NB4 (cell line): Measurements from ENCODE around the gene ST6GALNAC2.

Source experiments
- MAX ChIP-seq: IDR thresholded peaks from 2 replicates; pipeline ENCODE4 v1.6.1; 2011; ENCODE audit warnings: low read depth, low read length
- MYC ChIP-seq: IDR thresholded peaks from 2 replicates; pipeline ENCODE4 v1.6.1; 2011; ENCODE audit warnings: low read depth, low read length
- POLR2A ChIP-seq: IDR thresholded peaks from 2 replicates; pipeline ENCODE4 v1.6.1; 2011; ENCODE audit warnings: mild to moderate bottlenecking; ENCODE audit not compliant: insufficient read length; ENCODE audit errors: extremely low read depth
- TF ChIP-seq, protein P1 (sequence below): IDR thresholded peaks from one replicate; pipeline ENCODE4 v1.5.1; 2012; ENCODE audit warnings: low read depth, low read length

- TF ChIP-seq, protein P1, sequence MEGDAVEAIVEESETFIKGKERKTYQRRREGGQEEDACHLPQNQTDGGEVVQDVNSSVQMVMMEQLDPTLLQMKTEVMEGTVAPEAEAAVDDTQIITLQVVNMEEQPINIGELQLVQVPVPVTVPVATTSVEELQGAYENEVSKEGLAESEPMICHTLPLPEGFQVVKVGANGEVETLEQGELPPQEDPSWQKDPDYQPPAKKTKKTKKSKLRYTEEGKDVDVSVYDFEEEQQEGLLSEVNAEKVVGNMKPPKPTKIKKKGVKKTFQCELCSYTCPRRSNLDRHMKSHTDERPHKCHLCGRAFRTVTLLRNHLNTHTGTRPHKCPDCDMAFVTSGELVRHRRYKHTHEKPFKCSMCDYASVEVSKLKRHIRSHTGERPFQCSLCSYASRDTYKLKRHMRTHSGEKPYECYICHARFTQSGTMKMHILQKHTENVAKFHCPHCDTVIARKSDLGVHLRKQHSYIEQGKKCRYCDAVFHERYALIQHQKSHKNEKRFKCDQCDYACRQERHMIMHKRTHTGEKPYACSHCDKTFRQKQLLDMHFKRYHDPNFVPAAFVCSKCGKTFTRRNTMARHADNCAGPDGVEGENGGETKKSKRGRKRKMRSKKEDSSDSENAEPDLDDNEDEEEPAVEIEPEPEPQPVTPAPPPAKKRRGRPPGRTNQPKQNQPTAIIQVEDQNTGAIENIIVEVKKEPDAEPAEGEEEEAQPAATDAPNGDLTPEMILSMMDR = peak; percentile 90
- no peak for TF ChIP-seq POLR2A
- TF ChIP-seq MYC = 0 out of 2 replicates have a peak, but pooled peaks have one; percentile 25
- TF ChIP-seq MAX = no peak
These were observed 37.8 kb upstream of the ST6GALNAC2 start for GRCh38 chr17:76623271-76624146.
